HEK293T (cell line): ENCODE measurements around the gene SRBD1.

Experiments used
- ELF4 ChIP-seq: fragments of 450-650 bp; IDR thresholded peaks from 2 replicates; pipeline ENCODE4 v1.6.1; 2017; ENCODE audit warnings: antibody characterized with exemption
- FOXK2 ChIP-seq: fragments of 450-650 bp; IDR thresholded peaks from 2 replicates; pipeline ENCODE4 v1.6.1; 2016; ENCODE audit warnings: mild to moderate bottlenecking
- FOXM1 ChIP-seq: fragments of 450-650 bp; IDR thresholded peaks from 2 replicates; pipeline ENCODE4 v1.6.1; 2017; ENCODE audit warnings: mild to moderate bottlenecking, borderline replicate concordance
- L3MBTL2 ChIP-seq: fragments of 450-650 bp; conservative IDR thresholded peaks from 2 replicates; pipeline ENCODE4 v1.6.1; 2016; ENCODE audit warnings: mild to moderate bottlenecking
- PKNOX1 ChIP-seq: fragments of 450-650 bp; IDR thresholded peaks from 2 replicates; pipeline ENCODE4 v1.6.1; 2016
- SUZ12 ChIP-seq: fragments of 450-650 bp; IDR thresholded peaks from 2 replicates; pipeline ENCODE4 v1.6.1; 2016; ENCODE audit warnings: mild to moderate bottlenecking
- TARDBP ChIP-seq: fragments of 450-650 bp; IDR thresholded peaks from 2 replicates; pipeline ENCODE4 v1.6.1; 2016

- TF ChIP-seq FOXM1 (no peak), FOXK2 (no peak), SUZ12 (no peak), ELF4 (no peak), PKNOX1 (no peak), TARDBP (no peak), L3MBTL2 (no peak)
Observed at GRCh38 chr2:45415534-45416123, 195.4 kb downstream of the SRBD1 start.
